Psoas muscle (tissue), 8 donors: ENCODE measurements around the gene TALDO1. TPM values are rescaled to one million over a fixed set of nuclear protein-coding genes. Genes with fewer than 3 reads are reported as not detected.

ENCODE experiments used
- ATAC-seq, 4 donors: fragments of 200-7000 bp; cut with Tn5 transposase; one replicate each; pipeline ENCODE4 v1.9.1; 2020; ENCODE audit warnings: moderate library complexity in 3 of 4, mild to moderate bottlenecking in 2 of 4
- DNase-seq, 2 donors: peaks; one replicate each; pipeline ENCODE4 v3.0.0-alpha.2; 2020
- H3K27ac ChIP-seq: fragments of 200-600 bp; one replicate; pipeline ENCODE4 v1.8.0; 2022
- H3K27me3 ChIP-seq, 3 donors: fragments of 200-600 bp in 1 of 3; one replicate each; pipeline versions ENCODE4 v1.6.1 to v1.8.0; 2013 to 2022; ENCODE audit warnings: low read length in 2 of 3, mild to moderate bottlenecking in 2 of 3, moderate library complexity in 1 of 3; ENCODE audit not compliant: insufficient read depth in 3 of 3
- H3K36me3 ChIP-seq, 2 donors: fragments of 200-600 bp in 1 of 2; one replicate each; pipeline versions ENCODE4 v1.6.1 to v1.8.0; 2013 to 2022; ENCODE audit warnings: low read depth in 1 of 2, mild to moderate bottlenecking in 1 of 2, moderate library complexity in 1 of 2; ENCODE audit not compliant: insufficient read depth in 1 of 2
- H3K4me1 ChIP-seq: fragments of 200-600 bp; one replicate; pipeline ENCODE4 v1.8.0; 2022
- H3K4me3 ChIP-seq: fragments of 200-600 bp; one replicate; pipeline ENCODE4 v1.8.0; 2022; ENCODE audit warnings: mild to moderate bottlenecking
- H3K9me3 ChIP-seq: fragments of 200-600 bp; one replicate; pipeline ENCODE4 v1.8.0; 2022
- WGBS, 3 donors: extraction: QIAGEN DNeasy Blood & Tissue Kit; methylation state at CpG; one replicate each; pipeline versions ENCODE4 v1.1.6 to v1.1.7; 2013; 5-methylcytosine and 5-hydroxymethylcytosine counted together
- intact Hi-C, 2 donors: fragments of 100-400 bp; cut with DNase I; formaldehyde crosslinking; loops; one replicate each; pipeline versions ENCODE4 v1.11.0 to v1.14.2; 2022
- polyA plus RNA-seq, 3 donors: library from polyadenylated mRNA; stranded (reverse); fragments of 200-250 nt; gene quantifications; one replicate each; pipeline ENCODE4 v1.2.3, GENCODE V29; 2013
- total RNA-seq, 4 donors: library from RNA; stranded (reverse); fragmentation: NEBNext Ultra II Directional in 2 of 4; extraction: Animal tissue kit (Norgen Biotek cat#: 25700) in 2 of 4; gene quantifications; one replicate each; pipeline versions ENCODE4 v1.2.1 to v1.2.4, GENCODE V29; 2021 to 2023
- TF ChIP-seq, protein P1 (sequence below): fragments of 200-600 bp; IDR thresholded peaks from one replicate; pipeline ENCODE4 v1.8.0; 2022; ENCODE audit warnings: antibody characterized with exemption
- donor health status: healthy with polysubstance abuse.
- donor health status: DM: no; HTN: no; CAD: no; lungs with moderate emphysema.
- donor health status: Bipolar disorder and iron deficiency.
- donor health status: healthy.
- donor health status: DM: yes; HTN: yes; CAD: no.
- donor health status: DM: no; HTN: no; CAD: no.
- donor health status: DM: no; HTN: no; CAD: no.
- donor health status: DM: yes; HTN: yes; CAD: no.

Gene TALDO1
- total and polyA plus RNA-seq, 7 donors = 58.7 to 140 (median 77.7) TPM

DNA sequence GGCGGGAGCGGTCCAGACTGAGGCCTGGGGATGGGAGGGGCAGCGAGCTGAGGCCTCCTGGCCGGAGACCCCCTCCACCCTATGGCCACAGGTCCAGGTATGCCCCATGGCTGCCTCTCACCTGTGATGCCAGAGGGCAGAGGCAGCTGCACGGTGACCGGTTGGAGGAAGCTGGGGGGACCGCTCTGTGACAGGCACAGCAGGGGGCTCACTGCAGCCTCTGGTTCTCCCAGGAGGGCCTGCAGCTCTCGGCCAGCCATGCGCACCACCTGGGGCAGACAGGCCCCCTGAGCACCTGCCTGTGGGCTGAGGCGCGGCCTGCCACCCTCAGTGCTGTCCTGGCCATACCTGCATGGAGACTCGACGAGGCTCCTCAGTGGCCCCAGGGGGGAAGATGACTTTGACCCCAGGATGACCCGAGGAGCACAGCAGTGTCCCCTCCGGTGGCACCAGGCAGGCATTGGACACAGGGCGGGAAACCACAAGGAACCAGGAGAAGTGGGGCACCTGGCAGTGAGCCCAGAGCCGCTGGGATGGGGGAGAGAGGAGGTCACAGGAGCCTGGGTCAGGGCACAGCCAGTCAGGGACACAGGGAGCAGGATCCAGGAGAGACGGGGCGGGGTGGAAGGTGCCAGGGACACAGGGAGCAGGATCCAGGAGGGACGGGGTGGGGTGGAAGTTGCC is 54.0 kb downstream of the TALDO1 start:
- Histone ChIP-seq H3K4me3 (no peak overlapping the region), H3K9me3 (no peaks in the 10 kb centered on the region), H3K27me3 (no peaks in the 10 kb centered on the region), H3K27ac (no peak overlapping the region), H3K36me3 (peaks cover 0 to 44% of the 10 kb centered on the region in 2 donors), H3K4me1 (peaks cover 35% of the 10 kb centered on the region)
- TF ChIP-seq, protein P1, sequence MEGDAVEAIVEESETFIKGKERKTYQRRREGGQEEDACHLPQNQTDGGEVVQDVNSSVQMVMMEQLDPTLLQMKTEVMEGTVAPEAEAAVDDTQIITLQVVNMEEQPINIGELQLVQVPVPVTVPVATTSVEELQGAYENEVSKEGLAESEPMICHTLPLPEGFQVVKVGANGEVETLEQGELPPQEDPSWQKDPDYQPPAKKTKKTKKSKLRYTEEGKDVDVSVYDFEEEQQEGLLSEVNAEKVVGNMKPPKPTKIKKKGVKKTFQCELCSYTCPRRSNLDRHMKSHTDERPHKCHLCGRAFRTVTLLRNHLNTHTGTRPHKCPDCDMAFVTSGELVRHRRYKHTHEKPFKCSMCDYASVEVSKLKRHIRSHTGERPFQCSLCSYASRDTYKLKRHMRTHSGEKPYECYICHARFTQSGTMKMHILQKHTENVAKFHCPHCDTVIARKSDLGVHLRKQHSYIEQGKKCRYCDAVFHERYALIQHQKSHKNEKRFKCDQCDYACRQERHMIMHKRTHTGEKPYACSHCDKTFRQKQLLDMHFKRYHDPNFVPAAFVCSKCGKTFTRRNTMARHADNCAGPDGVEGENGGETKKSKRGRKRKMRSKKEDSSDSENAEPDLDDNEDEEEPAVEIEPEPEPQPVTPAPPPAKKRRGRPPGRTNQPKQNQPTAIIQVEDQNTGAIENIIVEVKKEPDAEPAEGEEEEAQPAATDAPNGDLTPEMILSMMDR = no peak
- WGBS, 3 donors = 88 to 92% (median 92%) methylated on average over 15 to 20 of the region's 20 CpGs
- no peak for DNase-seq
- no peak for ATAC-seq
- intact Hi-C loops = no loop called here

DNA sequence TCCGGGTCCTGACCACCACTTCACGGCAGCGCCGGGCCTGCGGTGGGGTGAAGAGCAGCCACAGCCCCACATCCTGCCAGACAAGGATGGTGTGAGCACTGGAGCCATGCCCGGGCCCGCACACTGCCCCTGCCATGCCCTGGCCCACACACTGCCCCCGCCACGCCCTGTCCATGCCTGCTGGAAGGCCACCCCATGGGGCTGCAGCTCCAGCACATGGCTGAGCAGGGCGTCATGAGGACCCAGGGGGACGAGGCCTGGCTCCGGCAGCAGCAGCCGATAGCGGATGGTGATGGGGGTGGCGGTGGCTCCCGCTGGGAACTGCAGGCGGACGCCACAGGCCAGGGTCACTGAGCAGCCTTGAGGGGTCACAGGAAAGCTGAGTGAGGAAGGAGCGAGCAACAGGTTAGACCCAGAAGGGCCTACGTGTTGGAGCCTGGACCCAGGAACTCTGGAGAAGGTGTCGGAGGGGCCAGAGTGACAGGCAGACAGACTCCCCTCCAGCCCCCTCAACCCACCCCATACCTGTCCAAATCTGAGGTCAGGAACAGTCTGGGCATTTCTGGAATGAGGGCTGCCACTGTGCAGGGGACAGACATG is 54.9 kb downstream of the TALDO1 start:
- intact Hi-C loops = no loop called here
- Histone ChIP-seq H3K27me3 (no peaks in the 10 kb centered on the region), H3K4me1 (peaks cover 26% of the 10 kb centered on the region), H3K4me3 (no peak overlapping the region), H3K9me3 (no peaks in the 10 kb centered on the region), H3K27ac (no peak overlapping the region), H3K36me3 (peaks cover 0 to 44% of the 10 kb centered on the region in 2 donors)
- TF ChIP-seq, protein P1 = no peak
- ATAC-seq (no peak), DNase-seq (no peak)
- WGBS, 3 donors = 96 to 98% (median 98%) methylated on average over 16 to 21 of the region's 21 CpGs

DNA sequence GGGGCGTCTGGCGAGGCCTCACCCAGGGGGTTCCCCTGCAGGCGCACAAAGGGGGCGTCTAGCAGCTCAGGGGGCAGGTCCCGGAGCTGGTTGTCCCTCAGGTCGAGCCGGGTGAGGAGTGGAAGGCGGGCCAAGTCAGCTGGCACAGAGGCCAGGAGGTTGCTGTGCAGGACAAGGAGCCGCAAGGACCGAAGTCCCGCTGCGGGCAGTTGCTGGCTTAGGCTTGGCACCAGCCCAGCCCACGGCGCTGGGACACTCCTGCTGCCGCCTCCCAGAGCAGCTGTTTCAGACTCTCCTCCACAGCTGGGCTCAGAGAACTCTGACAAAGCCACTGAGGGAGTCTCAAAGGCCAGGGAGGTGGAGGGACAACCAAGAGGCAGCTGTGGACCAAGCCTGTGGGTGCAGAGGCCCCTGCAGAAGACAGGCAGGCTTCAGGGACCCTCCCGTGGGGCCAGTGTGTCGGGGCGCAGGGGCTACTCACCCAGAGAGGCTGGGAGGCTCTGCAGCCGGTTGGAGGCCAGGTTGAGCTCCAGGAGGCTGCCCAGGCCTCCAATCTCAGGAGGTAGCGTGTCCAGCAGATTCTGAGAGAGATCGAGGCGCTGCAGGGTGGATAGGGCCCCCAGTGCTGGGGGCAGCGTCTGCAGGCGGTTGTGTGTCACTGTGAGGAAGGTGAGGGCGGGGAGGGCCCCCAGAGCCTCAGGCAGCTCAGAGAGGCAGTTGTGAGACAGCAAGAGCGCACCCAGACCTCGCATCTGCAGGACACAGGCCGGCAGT is 55.6 kb downstream of the TALDO1 start:
- TF ChIP-seq, protein P1 = no peak
- ATAC-seq = no peak
- no peak overlapping the region for H3K4me3 ChIP-seq
- H3K36me3 ChIP-seq = peaks cover 0 to 44% of the 10 kb centered on the region in 2 donors
- peaks cover 21% of the 10 kb centered on the region for H3K4me1 ChIP-seq
- intact Hi-C loops = no loop called here
- WGBS, 3 donors = 77 to 84% (median 82%) methylated on average over 28 of the region's 28 CpGs
- H3K9me3 ChIP-seq = no peaks in the 10 kb centered on the region
- DNase-seq = no peak
- H3K27me3 ChIP-seq = no peaks in the 10 kb centered on the region
- H3K27ac ChIP-seq = no peak overlapping the region

DNA sequence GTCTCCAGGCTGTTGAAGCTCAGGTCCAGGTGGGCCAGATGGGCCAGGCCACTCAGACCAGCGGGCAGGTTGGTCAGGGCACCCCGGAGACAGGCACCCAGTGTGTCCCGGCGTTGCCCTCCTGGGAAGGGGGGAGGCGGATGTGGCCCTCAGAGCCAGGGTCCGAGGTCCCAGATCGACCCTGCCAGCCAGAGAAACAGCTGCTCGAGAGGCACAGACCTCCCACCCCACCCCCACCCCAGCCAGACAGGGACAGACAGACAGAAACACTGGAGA is 56.1 kb downstream of the TALDO1 start:
- H3K27ac ChIP-seq = no peak overlapping the region
- H3K4me3 ChIP-seq = no peak overlapping the region
- ATAC-seq (no peak), DNase-seq (no peak)
- intact Hi-C loops = no loop called here
- peaks cover 0 to 44% of the 10 kb centered on the region in 2 donors for H3K36me3 ChIP-seq
- no peaks in the 10 kb centered on the region for H3K27me3 ChIP-seq
- H3K4me1 ChIP-seq = peaks cover 24% of the 10 kb centered on the region
- no peaks in the 10 kb centered on the region for H3K9me3 ChIP-seq
- WGBS, 3 donors = 74 to 85% (median 82%) methylated on average over 8 of the region's 8 CpGs
- TF ChIP-seq, protein P1 = no peak
